HG02623 (cell line): ENCODE data around the gene SSBP4.
"Not testable (repeated sequence)": the region's sequence is repeated elsewhere in the genome, so short reads cannot be mapped to it uniquely, and the experiment has no call there.

ENCODE experiments used
- ATAC-seq: cut with Tn5 transposase; IDR thresholded peaks from one replicate; pipeline ENCODE4 v1.9.1; 2021; ENCODE audit warnings: moderate library complexity; ENCODE audit not compliant: unreplicated experiment

The SSBP4 gene

GRCh38 chr19:18392926-18393325 lies 26.3 kb upstream of the SSBP4 start:
- ATAC-seq: no peak

- ATAC-seq: no peak
These were observed 25.4 kb upstream of the SSBP4 start for GRCh38 chr19:18393836-18394235.

- no peak for ATAC-seq
These were observed 22.5 kb upstream of the SSBP4 start for GRCh38 chr19:18396471-18397241.

GRCh38 chr19:18397242-18398202 lies 21.7 kb upstream of the SSBP4 start, which contains the start of gene LRRC25:
Gene LRRC25 (minus strand): TSS chr19:18397622. CDS start chr19:18396963, 659 bp downstream.
- no peak for ATAC-seq

GRCh38 chr19:18399008-18399407 lies 20.2 kb upstream of the SSBP4 start:
- no peak for ATAC-seq

GRCh38 chr19:18401580-18402112 lies 17.6 kb upstream of the SSBP4 start:
- ATAC-seq: no peak

GRCh38 chr19:18402455-18403248 lies 16.5 kb upstream of the SSBP4 start:
- not testable (repeated sequence) for ATAC-seq

GRCh38 chr19:18405754-18406153 lies 13.4 kb upstream of the SSBP4 start:
- not testable (repeated sequence) for ATAC-seq

- ATAC-seq: no peak
These were observed 12.4 kb upstream of the SSBP4 start for GRCh38 chr19:18406749-18407148.

- no peak for ATAC-seq
These were observed 11.1 kb upstream of the SSBP4 start for GRCh38 chr19:18408053-18408476.

- ATAC-seq: no peak
These were observed 6.5 kb upstream of the SSBP4 start for GRCh38 chr19:18412610-18413239.

- no peak for ATAC-seq
These were observed 4.6 kb upstream of the SSBP4 start for GRCh38 chr19:18414504-18415177.

- ATAC-seq: no peak
These were observed 3.9 kb upstream of the SSBP4 start for GRCh38 chr19:18415178-18415867.

GRCh38 chr19:18416778-18417249 lies 2.4 kb upstream of the SSBP4 start:
- no peak for ATAC-seq

- ATAC-seq: no peak
These were observed 1.8 kb upstream of the SSBP4 start for GRCh38 chr19:18417250-18418028.

GRCh38 chr19:18418029-18418482 lies 1.1 kb upstream of the SSBP4 start:
- ATAC-seq: no peak

- ATAC-seq: no peak
These were observed 559 bp upstream of the SSBP4 start for GRCh38 chr19:18418483-18419194.
